Activated CD4-positive, alpha-beta T cell treated with anti-CD3 and anti-CD28 coated beads for 24 hours (primary cell): ENCODE measurements around the gene LTF.

ENCODE experiments used
- DNase-seq, 2 donors: peaks; one replicate each; pipeline ENCODE4 v3.0.0-alpha.2; 2020; ENCODE audit warnings: low read depth in 2 of 2

The LTF gene

DNA sequence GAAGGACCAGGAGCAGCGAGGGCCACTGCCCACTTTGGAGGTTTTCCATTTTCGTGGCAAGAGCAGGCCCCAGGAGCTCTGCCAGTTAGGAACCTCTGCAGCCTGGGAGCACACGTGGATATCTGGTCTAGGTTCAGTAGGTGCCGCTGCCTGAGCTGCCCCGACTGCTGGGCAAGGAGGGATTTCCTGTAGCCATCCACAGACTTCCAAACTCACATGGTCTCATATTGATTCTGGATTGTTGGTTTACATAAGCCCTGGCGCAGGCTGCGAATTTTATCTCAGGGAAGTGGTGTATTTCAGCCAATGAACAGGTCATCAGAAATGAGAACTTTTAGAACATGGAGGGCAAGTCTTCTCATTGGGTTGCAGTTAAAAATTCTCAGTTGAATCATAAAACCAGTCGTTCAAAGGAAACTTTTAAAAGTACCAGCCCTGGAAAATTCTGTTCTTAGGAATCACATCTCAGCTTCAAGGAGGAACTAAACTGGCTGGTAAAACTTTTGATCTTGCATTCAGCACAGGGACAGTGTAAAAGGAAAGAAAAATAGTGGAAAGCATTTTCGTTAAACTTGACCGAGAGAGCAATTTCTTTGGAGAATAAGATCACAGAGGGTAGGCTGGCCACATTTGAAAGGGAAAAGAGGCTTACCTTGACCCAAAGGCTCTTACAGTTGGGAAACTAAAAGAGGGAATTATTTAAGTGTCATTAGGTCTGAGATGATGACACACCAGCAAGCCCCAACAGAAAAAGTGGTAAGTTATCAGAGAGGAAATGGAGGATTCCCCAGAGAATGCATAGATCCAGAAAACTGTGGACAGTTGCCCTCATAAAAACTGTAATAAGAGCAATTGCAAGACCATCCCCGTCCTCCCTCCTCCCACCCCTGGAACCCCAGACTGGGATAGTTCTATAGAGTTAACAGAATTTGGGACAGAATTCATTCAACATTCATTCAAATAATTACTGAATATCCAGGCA lies 26.7 kb upstream of the LTF start:
- no peak for DNase-seq

DNA sequence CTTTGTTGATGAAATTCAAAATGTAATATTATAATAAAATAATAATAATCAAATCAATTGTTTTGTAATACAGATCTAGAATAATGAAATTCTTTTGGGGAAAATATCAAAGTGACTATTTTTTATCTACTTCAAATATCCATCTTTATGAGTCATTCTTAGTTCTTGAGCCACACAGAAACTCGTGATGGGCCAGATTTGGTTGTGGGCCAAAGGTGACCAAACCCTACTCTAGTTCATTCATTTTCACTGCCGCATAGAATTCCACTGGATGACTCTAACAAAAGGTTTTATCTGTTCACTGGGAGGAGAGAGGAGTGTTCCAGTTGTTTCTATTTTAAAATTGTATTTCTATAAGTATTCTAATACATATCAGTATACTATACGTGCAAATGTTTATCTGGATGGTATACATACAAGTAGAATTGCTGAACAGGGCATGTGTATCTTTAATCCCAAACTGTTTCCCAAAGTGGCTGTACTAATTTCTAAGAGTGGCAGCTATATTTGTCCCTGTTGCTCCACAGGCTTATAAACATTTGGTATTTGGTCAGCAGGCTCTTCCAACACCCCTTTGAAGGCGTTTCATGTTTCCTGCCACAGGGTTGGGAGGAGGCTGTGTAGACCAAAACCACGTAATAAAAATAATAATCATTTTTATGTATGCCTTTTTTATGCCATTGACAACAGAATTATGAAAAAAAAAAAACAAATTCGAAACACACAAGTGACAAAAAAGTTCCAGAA lies 25.8 kb upstream of the LTF start:
- DNase-seq: no peak

DNA sequence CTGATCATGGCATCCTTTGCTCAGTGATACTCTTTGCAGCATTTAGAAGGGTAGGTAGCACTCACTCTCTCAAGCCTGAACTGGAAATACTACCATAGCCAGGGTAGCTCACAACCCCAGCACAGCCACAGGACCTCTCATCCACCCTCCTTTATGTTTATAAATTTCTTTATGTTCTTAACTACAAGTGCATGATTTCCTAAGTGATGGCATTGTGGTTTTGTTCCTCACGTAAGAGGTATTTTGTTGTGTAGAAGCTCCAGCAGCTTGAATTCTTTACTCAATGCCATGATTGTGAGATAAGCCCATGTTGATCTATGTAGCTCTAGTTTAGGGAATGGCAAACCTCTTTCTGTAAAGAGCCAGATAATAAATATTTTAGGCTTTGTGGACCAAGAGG lies 25.2 kb upstream of the LTF start:
- no peak for DNase-seq

DNA sequence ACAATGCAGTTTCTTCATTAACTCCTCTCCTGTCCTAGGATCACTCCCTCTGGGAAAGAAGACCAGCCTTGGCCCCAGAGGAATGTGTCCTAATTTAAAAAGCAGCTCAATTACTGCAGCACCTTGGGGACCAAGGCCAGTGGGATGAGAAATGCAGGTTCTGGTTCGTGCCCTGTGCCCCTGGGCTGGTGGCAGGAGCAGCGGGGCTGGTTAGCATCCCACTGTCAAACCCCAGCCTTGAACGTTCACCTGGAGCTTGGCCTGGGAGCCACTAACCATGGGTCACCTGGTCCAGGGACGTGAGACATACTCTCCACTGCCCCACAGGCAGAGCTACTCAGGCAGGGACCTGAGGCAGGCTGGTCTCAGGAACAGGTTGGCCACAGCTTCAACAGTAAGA lies 24.7 kb upstream of the LTF start:
- no peak for DNase-seq

DNA sequence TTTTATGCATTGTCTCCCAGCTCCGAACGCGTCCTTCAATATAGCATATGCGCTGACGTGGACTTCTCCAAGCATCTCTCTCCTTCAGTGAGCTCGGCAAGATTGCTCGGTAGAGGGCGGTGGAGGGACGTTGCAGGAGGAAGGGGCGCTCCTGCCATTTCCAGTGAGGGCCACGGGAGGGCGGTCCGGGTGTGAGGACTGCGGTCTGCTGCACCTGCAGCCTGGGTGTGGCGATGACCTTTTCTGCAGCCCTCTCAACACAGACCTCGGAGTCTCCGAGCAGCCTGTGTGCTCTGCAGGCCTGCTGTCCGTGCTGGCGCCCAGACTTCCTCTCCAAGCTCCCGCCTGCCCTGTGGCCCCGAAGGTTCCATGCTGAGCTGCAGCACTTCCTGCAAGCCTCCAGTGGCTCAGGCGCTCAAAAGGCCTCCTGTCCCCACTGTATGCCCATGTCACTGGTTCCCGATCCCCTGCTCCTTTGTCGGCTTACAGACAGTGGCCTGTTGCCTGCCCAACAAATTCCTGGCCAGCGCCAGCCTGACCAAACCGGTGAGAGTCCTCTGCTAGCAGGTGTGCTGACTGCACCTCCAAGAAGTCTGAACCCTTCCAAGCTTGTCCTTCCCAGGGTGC lies 24.1 kb upstream of the LTF start:
- peak; percentile 92 to 94 for DNase-seq

DNA sequence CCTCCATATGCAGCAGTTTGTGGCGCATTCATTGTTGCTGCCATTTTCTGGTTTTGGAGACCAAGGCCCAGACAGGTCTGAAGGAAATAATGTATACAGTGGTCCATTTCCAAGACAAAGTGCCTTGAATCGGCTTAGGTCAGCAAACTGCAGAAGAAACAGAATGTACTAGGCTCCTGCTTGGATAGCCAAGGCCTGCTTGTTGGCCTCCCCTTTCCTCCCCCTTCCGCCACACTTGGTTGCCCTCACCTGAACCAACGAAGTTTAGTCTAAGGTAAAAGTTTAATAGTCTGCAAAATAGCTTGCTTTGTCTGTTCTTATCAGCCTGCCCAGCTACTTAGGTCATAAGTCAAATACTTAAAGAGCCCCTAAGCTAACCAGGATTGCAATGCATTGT lies 21.1 kb upstream of the LTF start:
- DNase-seq: no peak

DNA sequence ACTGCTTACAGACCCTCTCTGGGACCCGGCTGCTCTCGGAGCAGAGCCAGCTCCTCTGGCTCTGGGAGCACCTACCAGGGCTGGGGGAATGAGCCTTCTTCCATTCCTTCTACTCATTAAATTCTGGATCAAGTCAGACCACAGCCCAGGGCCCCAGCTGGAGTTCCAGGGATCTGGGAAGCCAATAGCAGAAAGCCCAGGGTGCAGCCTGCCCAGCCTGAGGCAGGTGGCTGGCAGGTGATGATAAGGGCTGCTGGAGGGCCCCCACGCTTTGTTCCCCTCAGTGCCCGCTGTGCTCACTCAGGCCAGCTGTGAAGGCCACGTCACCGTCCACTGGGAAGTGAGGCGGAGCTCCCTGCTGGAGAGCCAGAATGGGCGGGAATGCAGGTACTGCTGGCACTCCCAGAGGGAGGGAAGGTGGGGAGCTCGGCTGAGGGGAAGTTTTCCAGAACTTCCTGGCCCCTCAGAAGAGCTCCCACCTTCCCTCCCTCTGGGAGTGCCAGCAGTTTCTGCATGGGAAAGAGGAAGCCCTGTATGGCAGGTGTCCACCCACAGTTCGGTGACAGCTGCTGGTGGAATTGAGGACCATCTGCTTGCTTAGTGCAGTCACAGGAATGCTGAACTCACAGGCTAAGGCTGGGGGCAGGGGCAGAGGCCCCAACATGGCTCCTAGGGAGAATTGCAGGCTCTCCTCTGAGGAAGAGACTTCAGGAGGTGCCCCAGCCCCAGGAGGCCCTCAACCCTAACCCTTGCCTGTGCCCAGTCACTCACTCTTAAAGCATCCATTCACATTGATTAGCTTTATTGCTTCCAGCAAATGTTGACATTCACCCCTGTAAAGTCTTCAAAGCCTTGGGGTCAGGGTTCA lies 20.4 kb upstream of the LTF start:
- no peak for DNase-seq

DNA sequence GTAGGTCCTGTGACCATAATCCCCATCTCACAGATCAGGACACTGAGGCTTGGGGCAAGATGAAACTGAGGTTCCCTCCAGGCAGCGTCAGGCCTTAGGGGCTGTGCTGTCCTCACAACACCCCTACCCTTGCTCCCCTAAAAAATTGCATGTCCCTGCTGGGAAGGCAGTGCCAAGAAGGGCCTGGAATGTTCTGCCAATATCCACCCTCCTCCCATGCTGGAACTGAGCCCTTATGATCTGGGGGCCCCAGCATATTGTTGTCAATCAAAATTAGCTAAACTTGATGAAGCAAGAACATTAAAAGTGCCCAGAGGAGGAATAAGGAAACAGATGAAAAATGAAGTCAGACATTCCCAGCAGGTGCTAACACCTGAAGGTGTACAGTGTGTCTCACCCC lies 19.7 kb upstream of the LTF start:
- DNase-seq: no peak

DNA sequence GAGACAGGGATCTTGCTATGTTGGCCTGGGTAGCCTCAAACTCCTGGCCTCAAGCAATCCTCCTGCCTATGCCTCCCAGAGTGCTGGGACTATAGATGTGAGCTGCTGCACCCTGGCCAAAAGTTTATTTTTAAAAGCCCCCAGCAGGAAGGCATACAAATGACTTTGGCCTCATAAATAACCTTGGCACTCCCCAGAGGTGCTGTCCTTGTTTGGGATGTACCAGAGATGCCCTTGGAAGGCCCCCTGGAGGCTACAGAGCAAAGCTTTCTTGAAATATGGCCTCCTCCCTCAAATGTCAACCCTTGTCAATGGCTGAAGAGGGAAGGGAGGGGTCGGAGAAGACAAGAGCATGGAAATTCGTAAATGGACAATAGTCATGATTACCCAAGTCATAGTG lies 19.1 kb upstream of the LTF start:
- DNase-seq: no peak

DNA sequence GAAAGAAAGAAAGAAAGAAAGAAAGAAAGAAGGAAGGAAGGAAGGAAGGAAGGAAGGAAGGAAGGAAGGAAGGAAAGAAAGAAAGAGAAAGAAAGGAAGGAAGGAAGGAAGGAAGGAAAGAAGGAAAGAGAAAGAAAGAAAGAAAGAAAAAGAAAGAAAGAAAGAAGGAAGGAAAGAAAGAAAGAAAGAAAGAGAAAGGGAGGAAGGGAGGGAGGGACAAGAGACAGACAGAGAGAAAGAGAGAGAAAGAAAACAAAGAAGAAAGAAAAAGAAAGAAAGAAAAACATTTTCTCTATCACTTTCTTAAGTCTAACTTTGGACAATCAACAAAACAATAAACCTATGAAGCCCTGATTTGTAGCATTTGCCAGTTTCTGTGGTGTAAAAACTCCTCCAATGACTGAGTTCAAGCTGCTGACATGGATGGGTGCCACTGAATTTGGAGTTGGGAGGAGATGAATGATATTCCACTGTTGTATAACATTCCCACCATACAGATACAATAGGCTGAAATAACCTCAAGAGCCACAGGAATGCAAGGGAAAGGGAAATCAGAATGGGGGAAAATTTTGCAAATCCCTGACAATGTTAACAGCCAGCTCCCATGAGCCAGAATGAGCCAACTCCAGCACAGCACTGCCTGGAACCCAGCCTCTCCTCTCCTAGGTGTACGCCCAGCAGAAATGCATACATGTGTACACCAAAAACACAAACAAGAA lies 18.1 kb upstream of the LTF start:
- DNase-seq: no peak

DNA sequence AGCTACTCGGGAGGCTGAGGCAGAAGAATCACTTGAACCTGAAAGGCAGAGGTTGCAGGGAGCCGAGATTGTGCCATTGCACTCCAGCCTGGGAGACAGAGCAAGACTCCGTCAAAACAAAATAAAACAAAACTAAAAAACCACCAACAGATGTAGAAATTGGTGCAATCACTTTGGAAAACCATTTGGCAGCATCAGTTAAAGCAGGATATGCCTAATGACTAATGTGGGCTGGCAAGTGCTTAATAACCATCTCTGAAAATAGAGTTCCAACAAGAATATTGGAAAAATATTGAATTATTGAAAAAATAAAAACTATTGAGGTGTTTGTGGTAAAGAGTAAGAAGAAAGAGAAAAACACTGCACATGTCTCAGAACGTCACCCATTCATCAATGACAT lies 16.9 kb upstream of the LTF start:
- no peak for DNase-seq

DNA sequence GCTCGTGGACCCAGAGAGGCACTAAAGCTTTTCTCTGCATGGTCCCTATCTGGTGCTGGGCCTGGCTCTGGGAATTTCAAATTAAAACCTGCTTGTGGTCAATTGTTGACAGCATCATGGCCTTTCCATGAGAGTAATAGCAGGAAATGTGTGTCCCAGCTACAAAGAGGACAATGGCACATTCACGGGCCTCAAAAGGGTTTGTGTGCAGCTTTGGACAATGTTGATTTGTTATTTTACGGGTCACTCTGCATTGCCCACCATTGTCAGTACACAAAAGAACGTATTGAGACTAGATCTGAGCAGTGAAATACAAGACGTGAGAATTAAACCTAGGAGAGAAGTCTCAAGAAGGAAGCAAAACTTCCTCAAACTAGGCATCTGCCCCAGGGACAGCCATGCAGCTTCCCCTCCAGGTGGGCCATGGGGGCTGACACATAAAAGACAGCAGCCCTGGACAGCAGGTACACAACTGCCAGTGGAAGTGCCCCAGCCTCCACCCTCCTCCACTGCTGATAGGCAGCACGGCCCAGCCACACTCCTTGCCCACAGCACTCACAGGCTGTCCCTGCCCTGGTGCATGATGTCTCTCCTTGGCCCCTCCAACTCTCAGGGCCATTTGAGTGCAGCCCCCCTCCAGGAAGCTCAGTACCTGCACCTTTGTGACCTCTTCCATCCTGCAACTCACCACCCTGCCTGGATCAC lies 15.9 kb upstream of the LTF start:
- DNase-seq: no peak

DNA sequence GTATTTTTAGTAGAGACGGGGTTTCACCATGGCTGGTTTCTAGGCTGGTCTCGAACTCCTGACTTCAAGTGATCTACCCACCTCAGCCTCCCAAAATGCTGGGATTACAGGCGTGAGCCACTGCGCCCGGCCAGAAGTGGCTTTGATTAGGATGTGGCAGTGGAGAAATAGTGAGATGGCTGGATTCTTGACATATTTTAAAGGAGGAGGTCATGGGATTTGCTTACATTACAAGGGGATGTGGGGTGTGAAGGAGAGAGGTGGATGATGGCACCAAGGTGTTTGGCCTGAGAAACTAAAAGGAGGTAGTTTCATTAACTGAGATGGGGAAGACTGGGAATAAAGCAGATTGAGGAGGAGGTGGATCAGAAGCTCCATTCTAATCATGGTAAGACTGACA lies 15.0 kb upstream of the LTF start:
- DNase-seq: no peak

DNA sequence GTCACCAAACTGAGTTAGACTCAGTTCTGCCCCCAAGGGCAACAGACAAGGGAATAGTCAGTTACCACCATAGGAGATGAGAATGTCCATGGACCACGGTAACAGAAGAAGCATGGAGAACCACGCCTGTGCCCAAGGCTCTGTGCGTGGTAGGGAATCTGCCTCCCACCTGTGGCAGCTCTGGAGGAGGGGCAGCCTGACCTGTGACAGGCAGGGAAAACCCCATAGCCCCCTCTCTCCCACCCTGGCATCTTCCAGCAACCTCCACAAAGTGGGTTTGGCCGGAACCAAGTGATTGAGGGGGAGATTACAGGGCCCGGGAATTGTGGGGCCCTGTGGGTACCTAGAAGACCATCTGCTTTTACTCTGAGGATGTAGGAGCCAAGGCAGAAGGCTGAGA lies 14.3 kb upstream of the LTF start:
- no peak for DNase-seq

DNA sequence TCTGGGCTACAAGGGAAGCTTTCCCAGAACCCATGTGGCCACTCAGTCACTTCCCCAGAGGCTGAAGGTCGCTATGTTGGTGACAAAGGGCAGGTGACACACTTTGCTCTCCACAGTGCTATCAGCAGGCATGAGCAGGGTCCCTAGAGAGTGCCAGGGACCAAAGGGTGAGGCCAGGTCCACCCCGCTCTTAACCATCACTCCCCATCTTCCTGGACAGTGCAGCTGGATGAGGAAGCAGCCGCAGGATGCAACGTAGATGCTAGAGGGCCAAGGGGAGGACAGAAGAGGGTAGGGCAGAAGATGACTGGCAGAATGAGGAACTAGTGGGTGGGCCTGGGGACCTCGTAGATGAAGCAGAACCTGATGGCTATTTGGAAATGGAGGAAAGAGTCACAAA lies 13.6 kb upstream of the LTF start:
- DNase-seq: no peak

DNA sequence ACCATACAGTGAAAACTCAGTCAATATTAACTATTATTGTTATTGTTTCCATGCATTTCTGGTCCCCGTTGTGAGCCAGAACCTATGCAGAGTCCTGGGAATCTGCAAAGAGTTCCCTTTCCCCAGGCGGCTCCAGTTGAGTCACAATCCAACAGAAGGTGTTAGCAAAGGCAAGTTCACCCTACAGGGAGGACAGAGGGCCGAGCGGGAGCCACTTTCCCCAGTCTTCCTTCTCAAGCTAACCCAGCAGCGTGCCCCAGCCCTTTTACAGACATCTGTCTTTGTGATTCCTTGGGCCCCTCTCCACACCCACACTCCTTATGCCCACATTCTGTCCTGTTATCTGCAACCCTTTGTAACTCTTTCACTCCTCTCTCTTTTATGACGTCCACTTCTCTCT lies 13.1 kb upstream of the LTF start:
- DNase-seq: no peak

DNA sequence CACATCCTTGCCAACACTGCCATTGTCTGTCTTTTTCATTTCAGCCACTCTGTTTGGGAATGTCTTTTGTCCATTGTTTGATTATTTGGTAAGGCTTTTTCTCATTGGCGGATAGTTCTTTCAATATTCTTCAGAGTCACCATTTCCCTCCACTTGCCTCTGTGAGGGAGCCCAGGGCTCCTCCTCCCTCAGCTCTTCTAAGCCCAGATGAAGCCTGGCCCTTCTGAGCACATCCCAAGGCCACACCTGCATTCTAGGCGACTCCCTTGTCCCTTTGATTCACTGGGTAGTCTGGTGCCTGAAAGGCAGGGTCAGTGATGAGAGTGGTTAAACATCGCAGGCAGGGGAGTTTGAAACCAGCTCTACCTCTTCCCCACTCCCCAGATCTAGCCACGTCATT lies 12.4 kb upstream of the LTF start:
- DNase-seq: no peak

DNA sequence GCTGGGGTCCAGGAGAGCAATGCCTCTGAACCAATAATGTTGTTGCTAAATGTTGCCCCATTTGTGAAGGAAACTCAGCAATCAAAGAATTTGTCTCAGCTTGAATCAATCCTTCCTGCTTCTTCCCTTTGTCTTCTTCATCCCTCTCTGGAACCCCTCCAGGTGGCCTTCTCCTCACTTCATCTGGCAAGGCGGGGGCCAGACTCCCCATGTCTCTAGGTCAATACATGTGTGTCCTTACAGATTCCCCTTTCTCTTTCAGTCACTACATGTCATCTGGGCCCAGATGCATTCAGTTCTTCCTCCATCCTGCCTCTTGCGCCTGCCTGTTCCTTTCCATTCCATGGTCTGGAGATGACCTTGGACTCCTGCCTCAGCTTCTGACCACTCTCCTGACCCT lies 8.0 kb upstream of the LTF start:
- DNase-seq: no peak

DNA sequence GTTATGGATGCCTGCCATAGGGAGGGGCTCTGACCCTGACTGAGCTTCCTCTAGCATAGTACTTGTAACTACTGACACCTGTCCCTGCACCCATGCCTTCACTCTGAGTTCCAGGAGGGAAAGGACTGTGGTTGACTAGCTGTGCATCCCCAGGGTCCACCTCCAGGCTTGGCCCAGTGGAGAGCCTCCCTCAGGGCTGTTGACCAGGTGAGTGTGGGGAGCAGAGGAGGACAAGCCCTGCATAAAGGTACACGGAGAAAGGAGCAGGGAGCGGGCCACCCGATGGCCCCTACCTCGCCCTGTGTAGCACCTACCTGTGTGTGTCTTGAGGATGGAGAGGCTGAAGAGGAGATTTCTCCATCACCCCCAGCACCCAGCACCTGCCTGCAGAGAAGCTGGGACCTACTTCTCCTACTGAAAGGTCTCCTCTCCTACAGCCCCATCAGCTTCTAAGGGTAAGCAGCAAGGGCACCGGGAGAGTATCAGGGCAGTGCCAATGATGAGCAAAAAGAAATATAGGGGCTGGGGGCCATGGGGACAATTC lies 6.7 kb upstream of the LTF start:
- DNase-seq: no peak

DNA sequence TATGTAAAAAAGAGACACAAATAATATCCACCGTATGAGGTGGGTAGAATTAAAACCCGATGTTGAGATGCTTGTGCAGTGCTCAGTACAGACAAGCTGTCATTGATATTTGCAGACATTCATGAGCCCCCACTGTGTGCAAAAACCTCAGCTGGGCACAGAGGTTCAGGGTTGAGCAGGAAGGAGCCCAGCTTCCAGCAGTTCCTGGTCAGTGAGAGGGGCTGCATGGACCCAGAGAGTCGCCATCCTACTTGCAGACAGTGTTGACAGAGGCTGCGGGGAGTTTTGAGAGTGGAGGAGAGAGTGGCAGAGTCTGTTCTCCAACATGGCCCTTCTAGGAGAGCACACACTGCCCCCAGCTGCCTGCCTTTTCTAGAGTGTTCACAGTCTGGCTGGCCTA lies 6.1 kb upstream of the LTF start:
- DNase-seq: no peak
